ENCODE results near the gene NADK. TPM values are rescaled to one million over a fixed set of nuclear protein-coding genes. Genes with fewer than 3 reads are reported as not detected.
"Not testable (repeated sequence)": the region's sequence is repeated elsewhere in the genome, so short reads cannot be mapped to it uniquely, and the experiment has no call there.

The NADK gene
- total RNA-seq, 1 donor from 2014 or later, result 11.5 TPM

- Histone ChIP-seq H3K9me3 (ENCODE audit: control insufficient read depth in 3 of 3, low read length in 3 of 3) (no peaks in the 10 kb centered on the region), H3K27ac (ENCODE audit: low read depth, low read length) (no peak overlapping the region), H3K27me3 (ENCODE audit: control insufficient read depth in 3 of 3, insufficient read depth in 3 of 3, low read length in 3 of 3) (no peaks in the 10 kb centered on the region), H3K36me3 (ENCODE audit: control insufficient read depth in 3 of 3, insufficient read depth in 3 of 3, low read length in 3 of 3) (peaks cover 33 to 35% (median 34%) of the 10 kb centered on the region in 3 donors), H3K4me1 (ENCODE audit: control insufficient read depth in 3 of 3, insufficient read depth in 3 of 3, low read length in 3 of 3) (peaks cover 0 to 6% (median 4%) of the 10 kb centered on the region in 3 donors), H3K9ac (ENCODE audit: low read depth in 1 of 3, low read length in 3 of 3) (no peak overlapping the region), H3K4me3 (ENCODE audit: low read length in 3 of 3) (no peak overlapping the region)
Measured at GRCh38 chr1:1752636-1753606, 25.3 kb downstream of the NADK start.

- Histone ChIP-seq H3K9me3 (ENCODE audit: control insufficient read depth in 3 of 3, low read length in 3 of 3) (no peaks in the 10 kb centered on the region), H3K27ac (ENCODE audit: low read depth, low read length) (no peak overlapping the region), H3K36me3 (ENCODE audit: control insufficient read depth in 3 of 3, insufficient read depth in 3 of 3, low read length in 3 of 3) (peaks cover 31 to 35% (median 31%) of the 10 kb centered on the region in 3 donors), H3K4me1 (ENCODE audit: control insufficient read depth in 3 of 3, insufficient read depth in 3 of 3, low read length in 3 of 3) (peaks cover 0 to 5% (median 4%) of the 10 kb centered on the region in 3 donors), H3K27me3 (ENCODE audit: control insufficient read depth in 3 of 3, insufficient read depth in 3 of 3, low read length in 3 of 3) (no peaks in the 10 kb centered on the region), H3K4me3 (ENCODE audit: low read length in 3 of 3) (no peak overlapping the region), H3K9ac (ENCODE audit: low read depth in 1 of 3, low read length in 3 of 3) (no peak overlapping the region)
Measured at GRCh38 chr1:1752190-1752589, 26.1 kb downstream of the NADK start.

- H3K9me3 ChIP-seq (ENCODE audit: control insufficient read depth in 3 of 3, low read length in 3 of 3); H3K9ac ChIP-seq (ENCODE audit: low read depth in 1 of 3, low read length in 3 of 3); H3K27me3 ChIP-seq (ENCODE audit: control insufficient read depth in 3 of 3, insufficient read depth in 3 of 3, low read length in 3 of 3); H3K4me1 ChIP-seq (ENCODE audit: control insufficient read depth in 3 of 3, insufficient read depth in 3 of 3, low read length in 3 of 3); H3K27ac ChIP-seq (ENCODE audit: low read depth, low read length); H3K4me3 ChIP-seq (ENCODE audit: low read length in 3 of 3): not testable (repeated sequence)
- peaks cover 13 to 17% (median 15%) of the 10 kb centered on the region in 3 donors for H3K36me3 ChIP-seq (ENCODE audit: control insufficient read depth in 3 of 3, insufficient read depth in 3 of 3, low read length in 3 of 3)
Measured at GRCh38 chr1:1749941-1750340, 28.3 kb downstream of the NADK start.

GRCh38 chr1:1748686-1749321 lies 29.5 kb downstream of the NADK start:
- Histone ChIP-seq H3K27ac (ENCODE audit: low read depth, low read length) (no peak overlapping the region), H3K36me3 (ENCODE audit: control insufficient read depth in 3 of 3, insufficient read depth in 3 of 3, low read length in 3 of 3) (peaks cover 5 to 7% (median 6%) of the 10 kb centered on the region in 3 donors), H3K4me1 (ENCODE audit: control insufficient read depth in 3 of 3, insufficient read depth in 3 of 3, low read length in 3 of 3) (peaks cover 0 to 5% (median 4%) of the 10 kb centered on the region in 3 donors)

GRCh38 chr1:1746566-1746909 lies 31.7 kb downstream of the NADK start:
- H3K27ac ChIP-seq (ENCODE audit: low read depth, low read length), result peak overlapping the region; percentile 88
- H3K4me3 ChIP-seq (ENCODE audit: low read length in 3 of 3), result peak overlapping the region in 1 of 3 donors; percentile 59
- H3K9ac ChIP-seq (ENCODE audit: low read depth in 1 of 3, low read length in 3 of 3), result peak overlapping the region in 2 of 3 donors; percentile 45 to 73

More at GRCh38 chr1:1748686-1749321, 29.5 kb downstream of the NADK start:
- Histone ChIP-seq H3K9ac (ENCODE audit: low read depth in 1 of 3, low read length in 3 of 3) (no peak overlapping the region), H3K9me3 (ENCODE audit: control insufficient read depth in 3 of 3, low read length in 3 of 3) (no peaks in the 10 kb centered on the region), H3K4me3 (ENCODE audit: low read length in 3 of 3) (no peak overlapping the region), H3K27me3 (ENCODE audit: control insufficient read depth in 3 of 3, insufficient read depth in 3 of 3, low read length in 3 of 3) (no peaks in the 10 kb centered on the region)

GRCh38 chr1:1745651-1746565 lies 32.4 kb downstream of the NADK start:
- peak overlapping the region in 2 of 3 donors; percentile 59 to 60 for H3K4me3 ChIP-seq (ENCODE audit: low read length in 3 of 3)
- H3K36me3 ChIP-seq (ENCODE audit: control insufficient read depth in 3 of 3, insufficient read depth in 3 of 3, low read length in 3 of 3); H3K4me1 ChIP-seq (ENCODE audit: control insufficient read depth in 3 of 3, insufficient read depth in 3 of 3, low read length in 3 of 3); H3K9me3 ChIP-seq (ENCODE audit: control insufficient read depth in 3 of 3, low read length in 3 of 3); H3K27me3 ChIP-seq (ENCODE audit: control insufficient read depth in 3 of 3, insufficient read depth in 3 of 3, low read length in 3 of 3): not testable (repeated sequence)
- peak overlapping the region; percentile 88 for H3K27ac ChIP-seq (ENCODE audit: low read depth, low read length)
- peak overlapping the region in 2 of 3 donors; percentile 65 to 73 for H3K9ac ChIP-seq (ENCODE audit: low read depth in 1 of 3, low read length in 3 of 3)

More at GRCh38 chr1:1746566-1746909, 31.7 kb downstream of the NADK start:
- H3K4me1 ChIP-seq (ENCODE audit: control insufficient read depth in 3 of 3, insufficient read depth in 3 of 3, low read length in 3 of 3); H3K9me3 ChIP-seq (ENCODE audit: control insufficient read depth in 3 of 3, low read length in 3 of 3); H3K27me3 ChIP-seq (ENCODE audit: control insufficient read depth in 3 of 3, insufficient read depth in 3 of 3, low read length in 3 of 3); H3K36me3 ChIP-seq (ENCODE audit: control insufficient read depth in 3 of 3, insufficient read depth in 3 of 3, low read length in 3 of 3): not testable (repeated sequence)

GRCh38 chr1:1742529-1742928 lies 35.7 kb downstream of the NADK start:
- not testable (repeated sequence) for H3K4me3 ChIP-seq (ENCODE audit: low read length in 3 of 3); H3K36me3 ChIP-seq (ENCODE audit: control insufficient read depth in 3 of 3, insufficient read depth in 3 of 3, low read length in 3 of 3)

GRCh38 chr1:1741013-1741412 lies 37.3 kb downstream of the NADK start:
- H3K4me1 ChIP-seq (ENCODE audit: control insufficient read depth in 3 of 3, insufficient read depth in 3 of 3, low read length in 3 of 3); H3K9me3 ChIP-seq (ENCODE audit: control insufficient read depth in 3 of 3, low read length in 3 of 3); H3K4me3 ChIP-seq (ENCODE audit: low read length in 3 of 3); H3K9ac ChIP-seq (ENCODE audit: low read depth in 1 of 3, low read length in 3 of 3); H3K27ac ChIP-seq (ENCODE audit: low read depth, low read length); H3K36me3 ChIP-seq (ENCODE audit: control insufficient read depth in 3 of 3, insufficient read depth in 3 of 3, low read length in 3 of 3); H3K27me3 ChIP-seq (ENCODE audit: control insufficient read depth in 3 of 3, insufficient read depth in 3 of 3, low read length in 3 of 3): not testable (repeated sequence)

More at GRCh38 chr1:1742529-1742928, 35.7 kb downstream of the NADK start:
- H3K27me3 ChIP-seq (ENCODE audit: control insufficient read depth in 3 of 3, insufficient read depth in 3 of 3, low read length in 3 of 3); H3K4me1 ChIP-seq (ENCODE audit: control insufficient read depth in 3 of 3, insufficient read depth in 3 of 3, low read length in 3 of 3); H3K9me3 ChIP-seq (ENCODE audit: control insufficient read depth in 3 of 3, low read length in 3 of 3); H3K27ac ChIP-seq (ENCODE audit: low read depth, low read length); H3K9ac ChIP-seq (ENCODE audit: low read depth in 1 of 3, low read length in 3 of 3): not testable (repeated sequence)

GRCh38 chr1:1738799-1739337 lies 39.4 kb downstream of the NADK start:
- H3K36me3 ChIP-seq (ENCODE audit: control insufficient read depth in 3 of 3, insufficient read depth in 3 of 3, low read length in 3 of 3); H3K4me3 ChIP-seq (ENCODE audit: low read length in 3 of 3); H3K9ac ChIP-seq (ENCODE audit: low read depth in 1 of 3, low read length in 3 of 3); H3K27ac ChIP-seq (ENCODE audit: low read depth, low read length); H3K4me1 ChIP-seq (ENCODE audit: control insufficient read depth in 3 of 3, insufficient read depth in 3 of 3, low read length in 3 of 3); H3K9me3 ChIP-seq (ENCODE audit: control insufficient read depth in 3 of 3, low read length in 3 of 3); H3K27me3 ChIP-seq (ENCODE audit: control insufficient read depth in 3 of 3, insufficient read depth in 3 of 3, low read length in 3 of 3): not testable (repeated sequence)
